NCI-H187 (cell line): ENCODE measurements around the gene PEX10.

Source experiments
- DNase-seq, 2 experiments: peaks; one replicate each; lab custom pipeline; 2025; lab: John Stamatoyannopoulos, UW

The PEX10 gene

GRCh38 chr1:2374252-2375155 is 37.9 kb downstream of the PEX10 start:
- DNase-seq: no peak

- no peak for DNase-seq
These were observed 38.7 kb downstream of the PEX10 start for GRCh38 chr1:2373551-2374251.

- DNase-seq: no peak
These were observed 39.5 kb downstream of the PEX10 start for GRCh38 chr1:2372551-2373490.

- DNase-seq: no peak
These were observed 44.2 kb downstream of the PEX10 start for GRCh38 chr1:2368053-2368744.

DNA sequence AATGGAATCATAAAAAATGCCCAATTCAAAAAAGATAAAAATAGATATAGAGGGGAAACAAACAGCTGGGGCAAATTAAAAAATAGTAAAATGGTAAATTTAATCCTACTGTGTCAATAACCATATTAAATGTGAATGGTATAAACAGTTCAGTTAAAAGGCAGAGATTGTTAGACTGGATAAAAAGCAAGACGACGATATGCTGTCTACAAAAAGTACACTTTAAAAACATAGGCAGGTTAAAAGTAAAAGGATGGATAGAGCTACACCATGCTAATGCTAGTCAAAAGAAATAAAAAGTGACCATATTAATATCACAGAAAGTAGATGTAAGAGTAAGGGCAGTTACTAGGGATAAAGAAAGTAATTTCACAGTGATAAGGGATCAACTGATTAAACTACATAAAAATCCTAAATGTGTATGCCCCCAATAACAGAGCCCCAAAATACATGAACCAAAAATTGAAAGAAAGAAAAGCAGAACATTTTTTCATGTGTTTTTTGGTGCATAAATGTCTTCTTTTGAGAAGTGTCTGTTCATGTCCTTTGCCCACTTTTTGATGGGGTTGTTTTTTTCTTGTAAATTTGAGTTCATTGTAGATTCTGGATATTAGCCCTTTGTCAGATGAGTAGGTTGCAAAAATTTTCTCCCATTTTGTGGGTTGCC is 48.4 kb downstream of the PEX10 start:
- no peak for DNase-seq

DNA sequence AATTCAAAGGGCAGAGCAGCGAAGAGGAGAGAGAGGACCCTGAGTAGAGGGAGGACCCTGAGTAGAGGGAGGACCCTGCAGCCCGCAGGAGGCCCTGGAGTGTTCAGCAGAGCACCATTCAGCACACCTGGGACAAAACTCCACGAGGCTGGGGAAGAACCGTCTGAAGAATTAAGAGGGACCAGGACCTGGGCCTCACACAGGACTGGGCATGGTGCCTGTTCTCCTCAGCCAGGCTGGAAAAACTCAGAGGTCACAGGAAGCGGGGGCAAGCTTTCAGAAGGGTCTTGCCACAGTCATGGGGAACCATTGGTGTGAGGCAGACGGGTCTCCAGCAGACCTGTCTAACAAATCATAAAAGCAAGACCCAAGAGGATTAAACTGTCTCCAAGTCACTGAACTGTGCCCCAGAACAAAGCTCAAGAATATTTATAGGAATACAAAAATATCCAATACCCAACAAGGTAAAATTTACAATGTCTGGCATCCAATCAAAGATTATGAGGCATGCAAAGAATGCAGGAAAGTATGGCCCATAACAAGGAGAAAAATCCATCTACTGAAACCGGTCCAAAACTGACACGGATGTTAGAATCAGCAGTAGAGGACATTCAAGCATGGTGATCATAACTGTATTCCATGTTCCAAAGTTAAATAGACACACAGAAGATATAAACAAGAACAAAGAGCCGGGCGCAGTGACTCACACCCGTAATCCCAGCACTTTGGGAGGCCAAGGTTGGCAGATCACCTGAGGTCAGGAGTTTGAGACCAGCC is 51.6 kb downstream of the PEX10 start:
- no peak for DNase-seq

- DNase-seq: no peak
These were observed 53.4 kb downstream of the PEX10 start for GRCh38 chr1:2358651-2359640.

DNA sequence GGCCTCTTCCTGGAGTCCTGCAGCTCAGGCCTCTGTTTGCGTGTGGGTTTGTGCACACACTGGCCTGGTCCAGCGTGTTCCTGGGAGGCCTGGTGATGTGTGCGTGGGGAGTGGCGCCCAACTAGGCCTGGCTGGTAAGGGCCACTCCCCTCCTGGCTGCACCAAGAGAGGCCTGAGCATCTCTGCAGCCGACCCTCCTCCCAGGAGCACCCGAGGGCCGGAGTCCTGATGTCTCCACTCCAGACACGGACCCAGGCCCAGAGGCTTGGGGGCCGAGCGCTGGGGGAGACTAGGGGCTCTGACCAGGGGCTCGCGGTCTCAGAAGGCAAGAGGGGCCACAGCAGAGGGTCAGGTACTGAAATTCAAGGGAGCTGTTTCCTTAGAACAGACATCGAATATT is 54.3 kb downstream of the PEX10 start:
- DNase-seq: no peak

GRCh38 chr1:2356911-2357845 is 55.2 kb downstream of the PEX10 start:
- DNase-seq: no peak

DNA sequence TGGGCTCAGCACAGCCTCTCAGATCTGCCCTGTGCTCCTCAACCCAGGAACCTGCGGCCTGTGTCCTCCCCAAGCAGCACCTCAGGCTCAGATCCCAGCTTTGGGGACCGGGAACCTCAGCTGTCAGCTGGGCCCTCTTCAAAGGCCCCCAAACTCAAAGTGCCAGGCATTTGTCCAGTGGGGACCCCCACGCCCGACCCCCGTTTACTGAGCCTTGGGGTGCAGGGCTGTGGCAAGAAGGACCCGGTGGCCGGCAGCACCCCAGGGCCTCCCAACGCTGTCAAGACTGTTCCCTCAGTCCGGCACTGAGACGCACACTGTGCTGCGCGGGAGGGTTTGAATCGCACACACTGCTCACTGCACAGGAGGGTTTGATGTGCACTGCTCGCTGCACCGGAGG is 56.0 kb downstream of the PEX10 start:
- no peak for DNase-seq

- no peak for DNase-seq
These were observed 56.7 kb downstream of the PEX10 start for GRCh38 chr1:2355373-2356261.

- DNase-seq: no peak
These were observed 57.6 kb downstream of the PEX10 start for GRCh38 chr1:2354511-2355372.
